ENCODE results near the gene IL32.

DNA sequence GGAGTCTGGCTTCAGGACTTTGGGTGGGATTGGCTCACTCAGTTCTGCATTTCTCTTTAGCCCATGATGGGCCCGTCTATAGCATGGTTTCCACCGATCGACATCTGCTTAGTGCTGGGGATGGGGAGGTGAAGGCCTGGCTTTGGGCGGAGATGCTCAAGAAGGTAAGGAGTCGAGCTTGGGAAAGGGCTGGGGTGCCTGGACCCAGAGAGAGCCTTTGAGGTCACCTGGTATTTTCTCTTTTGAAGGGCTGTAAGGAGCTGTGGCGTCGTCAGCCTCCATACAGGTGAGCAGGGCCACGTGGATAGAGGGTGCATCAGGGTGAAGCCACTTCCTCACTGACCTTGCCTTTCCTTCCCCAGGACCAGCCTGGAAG is 39.4 kb upstream of the IL32 start:
- TF ChIP-seq, protein P1, sequence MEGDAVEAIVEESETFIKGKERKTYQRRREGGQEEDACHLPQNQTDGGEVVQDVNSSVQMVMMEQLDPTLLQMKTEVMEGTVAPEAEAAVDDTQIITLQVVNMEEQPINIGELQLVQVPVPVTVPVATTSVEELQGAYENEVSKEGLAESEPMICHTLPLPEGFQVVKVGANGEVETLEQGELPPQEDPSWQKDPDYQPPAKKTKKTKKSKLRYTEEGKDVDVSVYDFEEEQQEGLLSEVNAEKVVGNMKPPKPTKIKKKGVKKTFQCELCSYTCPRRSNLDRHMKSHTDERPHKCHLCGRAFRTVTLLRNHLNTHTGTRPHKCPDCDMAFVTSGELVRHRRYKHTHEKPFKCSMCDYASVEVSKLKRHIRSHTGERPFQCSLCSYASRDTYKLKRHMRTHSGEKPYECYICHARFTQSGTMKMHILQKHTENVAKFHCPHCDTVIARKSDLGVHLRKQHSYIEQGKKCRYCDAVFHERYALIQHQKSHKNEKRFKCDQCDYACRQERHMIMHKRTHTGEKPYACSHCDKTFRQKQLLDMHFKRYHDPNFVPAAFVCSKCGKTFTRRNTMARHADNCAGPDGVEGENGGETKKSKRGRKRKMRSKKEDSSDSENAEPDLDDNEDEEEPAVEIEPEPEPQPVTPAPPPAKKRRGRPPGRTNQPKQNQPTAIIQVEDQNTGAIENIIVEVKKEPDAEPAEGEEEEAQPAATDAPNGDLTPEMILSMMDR (conservative IDR thresholded peaks at IDR 0.05; ENCODE audit: low read length): no peak
- TF ChIP-seq EZH2phosphoT487 (IDR thresholded peaks at IDR 0.05; ENCODE audit: borderline replicate concordance): no peak

Data from Loucy (cell line).